ENCODE measurements around the gene IMMP2L. TPM values are rescaled to one million over a fixed set of nuclear protein-coding genes. Genes with fewer than 3 reads are reported as not detected.

The IMMP2L gene
- total and polyA plus RNA-seq, 2 of the 4 experiments (the other 2 are of a cell fraction): 5.8 to 9.3 TPM

DNA sequence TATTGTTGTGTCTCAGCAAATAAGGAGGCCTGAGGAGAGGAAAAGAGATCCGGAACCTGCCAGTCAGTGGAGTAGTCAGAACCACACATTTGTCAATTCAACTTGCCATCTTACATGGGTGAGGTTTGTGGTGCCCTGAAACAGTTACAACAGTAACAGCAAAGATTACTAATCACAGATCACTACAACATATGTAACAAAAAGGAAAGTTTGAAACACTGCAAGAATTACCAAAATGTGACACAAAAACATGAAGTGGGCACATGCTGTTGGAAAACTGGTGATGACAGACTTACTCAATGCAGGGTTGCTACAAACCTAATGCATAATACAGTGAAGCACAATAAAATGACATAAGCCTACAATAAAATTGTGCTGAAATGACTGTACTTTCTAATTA, 382.0 kb downstream of the IMMP2L start:
- intact Hi-C loops (cut with micrococcal nuclease): no loop called here
- H3K9me3 ChIP-seq (ENCODE audit: control insufficient read depth, insufficient read depth, low read length): 0 out of 2 replicates have a peak, but pooled peaks cover 2% of the 10 kb centered on the region
- ATAC-seq (ENCODE audit: low read depth): no peak

More for the DNA sequence above, 382.0 kb downstream of the IMMP2L start:
- dilution Hi-C loops (cut with HindIII; ENCODE audit: low sequenced_read_pairs, unreplicated experiment): no loop called here
- H3K27me3 ChIP-seq (ENCODE audit: control insufficient read depth, insufficient read depth, low read length): no peaks in the 10 kb centered on the region
- no peak overlapping the region for H3K14ac ChIP-seq (replicated peaks; ENCODE audit: low read depth, low read length)
- H2BK15ac ChIP-seq (ENCODE audit: low read depth, low read length): no peak overlapping the region
- POLR2A ChIA-PET (ENCODE audit: unreplicated experiment): no interaction called here
- no peak overlapping the region for H3K18ac ChIP-seq (ENCODE audit: low read depth, low read length)
- no peak overlapping the region for H3K4ac ChIP-seq (ENCODE audit: low read depth, low read length)
- H4K8ac ChIP-seq (ENCODE audit: low read depth in 2 of 2, low read length in 2 of 2): no peak overlapping the region
- H2BK5ac ChIP-seq (ENCODE audit: low read depth, low read length, poor library complexity, severe bottlenecking): no peak overlapping the region
- no peak overlapping the region for H4K5ac ChIP-seq (ENCODE audit: low read depth, low read length)
- no peaks in the 10 kb centered on the region for H3K79me1 ChIP-seq (ENCODE audit: low read depth in 1 of 2, low read length in 2 of 2)
- H3K4me2 ChIP-seq (ENCODE audit: low read depth, low read length): no peak overlapping the region
- WGBS, 2 experiments (ENCODE audit: extremely low coverage in 2 of 2, insufficient read length in 1 of 2): no CpG with 5 or more reads among the region's 1 CpG
- no peak overlapping the region for H2AK5ac ChIP-seq (ENCODE audit: low read depth, low read length)
- no peak for DNase-seq
- no peaks in the 10 kb centered on the region for H3K9me1 ChIP-seq (ENCODE audit: insufficient read depth, low read length)
- no TSS peak for BruUV-seq (replicated peaks)
- H3K23ac ChIP-seq (ENCODE audit: low read depth, low read length): no peak overlapping the region
- no peak overlapping the region for H2BK120ac ChIP-seq (ENCODE audit: low read depth, low read length)
- TF ChIP-seq BHLHE40 (IDR thresholded peaks at IDR 0.05; ENCODE audit: low read depth, low read length): no peak
- TF ChIP-seq RFX5 (IDR thresholded peaks at IDR 0.05; ENCODE audit: low read depth, low read length): no peak
- no peak for TF ChIP-seq CEBPB (IDR thresholded peaks at IDR 0.05; ENCODE audit: low read depth, low read length)
- no peak for TF ChIP-seq MAFK (IDR thresholded peaks at IDR 0.05; ENCODE audit: low read depth, low read length)
- TF ChIP-seq POLR2A (IDR thresholded peaks at IDR 0.05; ENCODE audit: low read depth, low read length): no peak
- no peak for TF ChIP-seq NFE2L2 (IDR thresholded peaks at IDR 0.05; ENCODE audit: low read depth, low read length)
- TF ChIP-seq RAD21 (IDR thresholded peaks at IDR 0.05; ENCODE audit: low read length): no peak
- TF ChIP-seq RCOR1 (IDR thresholded peaks at IDR 0.05; ENCODE audit: insufficient replicate concordance, low read length): no peak
- TF ChIP-seq, protein P1, sequence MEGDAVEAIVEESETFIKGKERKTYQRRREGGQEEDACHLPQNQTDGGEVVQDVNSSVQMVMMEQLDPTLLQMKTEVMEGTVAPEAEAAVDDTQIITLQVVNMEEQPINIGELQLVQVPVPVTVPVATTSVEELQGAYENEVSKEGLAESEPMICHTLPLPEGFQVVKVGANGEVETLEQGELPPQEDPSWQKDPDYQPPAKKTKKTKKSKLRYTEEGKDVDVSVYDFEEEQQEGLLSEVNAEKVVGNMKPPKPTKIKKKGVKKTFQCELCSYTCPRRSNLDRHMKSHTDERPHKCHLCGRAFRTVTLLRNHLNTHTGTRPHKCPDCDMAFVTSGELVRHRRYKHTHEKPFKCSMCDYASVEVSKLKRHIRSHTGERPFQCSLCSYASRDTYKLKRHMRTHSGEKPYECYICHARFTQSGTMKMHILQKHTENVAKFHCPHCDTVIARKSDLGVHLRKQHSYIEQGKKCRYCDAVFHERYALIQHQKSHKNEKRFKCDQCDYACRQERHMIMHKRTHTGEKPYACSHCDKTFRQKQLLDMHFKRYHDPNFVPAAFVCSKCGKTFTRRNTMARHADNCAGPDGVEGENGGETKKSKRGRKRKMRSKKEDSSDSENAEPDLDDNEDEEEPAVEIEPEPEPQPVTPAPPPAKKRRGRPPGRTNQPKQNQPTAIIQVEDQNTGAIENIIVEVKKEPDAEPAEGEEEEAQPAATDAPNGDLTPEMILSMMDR (conservative IDR thresholded peaks at IDR 0.05; ENCODE audit: low read depth, low read length): no peak
- TF ChIP-seq MAZ (IDR thresholded peaks at IDR 0.05; ENCODE audit: borderline replicate concordance, low read depth, low read length): no peak
- TF ChIP-seq CHD1 (IDR thresholded peaks at IDR 0.05; ENCODE audit: low read depth, low read length): no peak
- no peak for TF ChIP-seq FOS (IDR thresholded peaks at IDR 0.05; ENCODE audit: low read depth, low read length)
- TF ChIP-seq USF2 (IDR thresholded peaks at IDR 0.05; ENCODE audit: low read depth, low read length): no peak
- no peak for TF ChIP-seq SMC3 (IDR thresholded peaks at IDR 0.05; ENCODE audit: low read depth, low read length)
- TF ChIP-seq MXI1 (IDR thresholded peaks at IDR 0.05; ENCODE audit: borderline replicate concordance, low read depth, low read length): no peak
- no peak overlapping the region for H2BK20ac ChIP-seq (ENCODE audit: low read depth, low read length)
- H4K20me1 ChIP-seq (ENCODE audit: insufficient read depth, low read length): no peaks in the 10 kb centered on the region
- H3K4me1 ChIP-seq (ENCODE audit: control insufficient read depth, insufficient read depth, low read length): no peaks in the 10 kb centered on the region; the same call in 1 of the 2 replicates
- in situ Hi-C loops (cut with MboI; ENCODE audit: low sequenced_read_pairs): no loop called here
- H3K4me3 ChIP-seq (ENCODE audit: insufficient read depth, low read depth, low read length): no peak overlapping the region
- no peak overlapping the region for H2AK9ac ChIP-seq (replicated peaks; ENCODE audit: low read depth, low read length, poor library complexity)
- H3K27ac ChIP-seq (ENCODE audit: insufficient read depth, low read length): no peak overlapping the region
- no peak overlapping the region for H2AFZ ChIP-seq (replicated peaks; ENCODE audit: low read length, poor library complexity)
- no peak overlapping the region for H4K91ac ChIP-seq (ENCODE audit: insufficient read depth, low read depth, low read length)
- no peak overlapping the region for H3K56ac ChIP-seq (ENCODE audit: extremely low read depth, insufficient read depth, low read length)
- no peaks in the 10 kb centered on the region for H3K36me3 ChIP-seq (ENCODE audit: control insufficient read depth, insufficient read depth, low read length)
- no peak overlapping the region for H3K9ac ChIP-seq (ENCODE audit: low read depth, low read length)
- CTCF ChIA-PET: no interaction called here
